Neural crest cell (in vitro differentiated cells): ENCODE data around the gene LMBR1. TPM values are rescaled to one million over a fixed set of nuclear protein-coding genes. Genes with fewer than 3 reads are reported as not detected.

ENCODE experiments used
- DNase-seq: peaks from one replicate; pipeline ENCODE4 v3.0.0; 2021; ENCODE audit warnings: low read depth, mixed read lengths, low spot score
- H3K27ac Mint-ChIP-seq: one replicate; pipeline ENCODE4 v1.8.0; 2021; ENCODE audit warnings: mild to moderate bottlenecking, mixed read lengths; ENCODE audit not compliant: unreplicated experiment
- H3K27me3 Mint-ChIP-seq: 2 replicates; pipeline ENCODE4 v1.8.0; 2021; ENCODE audit warnings: low read depth, mild to moderate bottlenecking, mixed read lengths
- H3K36me3 Mint-ChIP-seq: 2 replicates; pipeline ENCODE4 v1.8.0; 2021; ENCODE audit warnings: low read depth, mild to moderate bottlenecking, mixed read lengths
- H3K4me1 Mint-ChIP-seq: 2 replicates; pipeline ENCODE4 v1.8.0; 2021; ENCODE audit warnings: mixed read lengths
- H3K4me3 Mint-ChIP-seq: one replicate; pipeline ENCODE4 v1.8.0; 2021; ENCODE audit warnings: mild to moderate bottlenecking, mixed read lengths
- H3K9me3 Mint-ChIP-seq: 2 replicates; pipeline ENCODE4 v1.8.0; 2021; ENCODE audit warnings: mixed read lengths
- CTCF ChIP-seq: fragments of 200-600 bp; sonication (generic); conservative IDR thresholded peaks from 2 replicates; pipeline ENCODE4 v1.5.0; 2021; ENCODE audit warnings: antibody characterized with exemption, mild to moderate bottlenecking
- total RNA-seq: library from RNA; stranded (reverse); gene quantifications from 2 replicates; pipeline ENCODE4 v1.2.1, GENCODE V29; 2021

LMBR1 gene
- total RNA-seq, 1 donor from 2014 or later, result 55.1 TPM

GRCh38 chr7:156777364-156778069 lies 115.5 kb downstream of the LMBR1 start:
- Mint-ChIP-seq H3K27ac (no peak overlapping the region), H3K36me3 (peaks cover 18% of the 10 kb centered on the region), H3K4me3 (no peak overlapping the region), H3K4me1 (peaks cover 14% of the 10 kb centered on the region), H3K9me3 (peaks cover 6% of the 10 kb centered on the region), H3K27me3 (no peaks in the 10 kb centered on the region)
- TF ChIP-seq CTCF, result no peak
- no peak for DNase-seq

DNA sequence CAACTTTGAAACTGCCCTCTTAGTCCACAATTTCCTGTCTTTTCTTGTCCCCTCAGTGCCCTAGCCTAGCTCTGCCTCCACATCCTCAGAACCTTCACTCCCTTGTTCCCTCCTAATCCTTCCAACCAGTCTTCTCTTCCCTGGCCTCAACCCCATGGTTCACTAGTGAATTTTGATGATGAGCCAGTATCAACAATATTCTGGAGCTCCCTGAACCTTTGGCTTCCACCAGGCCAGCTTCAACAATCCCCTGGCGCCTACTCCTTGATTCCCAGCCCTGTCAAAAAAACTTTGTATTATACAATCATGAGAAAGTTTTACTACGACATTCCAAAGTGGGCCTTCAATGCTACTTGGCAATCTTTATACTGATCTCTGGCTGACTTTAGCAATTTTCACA lies 116.5 kb downstream of the LMBR1 start:
- Mint-ChIP-seq H3K4me1 (peaks cover 14% of the 10 kb centered on the region), H3K9me3 (peaks cover 6% of the 10 kb centered on the region), H3K36me3 (peaks cover 16% of the 10 kb centered on the region), H3K4me3 (no peak overlapping the region), H3K27ac (no peak overlapping the region), H3K27me3 (no peaks in the 10 kb centered on the region)
- TF ChIP-seq CTCF, result no peak
- no peak for DNase-seq

DNA sequence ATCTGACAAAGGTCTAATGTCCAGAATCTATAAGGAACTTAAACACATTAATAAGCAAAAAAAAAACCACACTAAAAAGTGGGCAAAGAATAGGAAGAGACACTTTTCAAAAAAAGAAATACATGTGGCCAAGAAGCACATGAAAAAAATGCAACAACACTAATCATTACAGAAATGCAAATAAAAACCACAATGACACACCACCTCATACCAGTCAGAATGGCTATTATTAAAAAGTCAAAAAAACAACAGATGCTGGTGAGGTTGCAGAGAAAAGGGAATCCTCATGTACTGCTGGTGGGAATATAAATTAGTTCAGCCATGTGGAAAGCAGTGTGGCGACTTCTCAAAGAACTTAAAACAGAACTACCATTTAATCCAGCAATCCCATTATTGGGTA lies 119.0 kb downstream of the LMBR1 start:
- peaks cover 20% of the 10 kb centered on the region for H3K36me3 Mint-ChIP-seq
- DNase-seq, result no peak
- peaks cover 6% of the 10 kb centered on the region for H3K9me3 Mint-ChIP-seq
- no peak overlapping the region for H3K4me3 Mint-ChIP-seq
- no peak for TF ChIP-seq CTCF
- H3K27ac Mint-ChIP-seq, result no peak overlapping the region
- peaks cover 4% of the 10 kb centered on the region for H3K4me1 Mint-ChIP-seq
- no peaks in the 10 kb centered on the region for H3K27me3 Mint-ChIP-seq

DNA sequence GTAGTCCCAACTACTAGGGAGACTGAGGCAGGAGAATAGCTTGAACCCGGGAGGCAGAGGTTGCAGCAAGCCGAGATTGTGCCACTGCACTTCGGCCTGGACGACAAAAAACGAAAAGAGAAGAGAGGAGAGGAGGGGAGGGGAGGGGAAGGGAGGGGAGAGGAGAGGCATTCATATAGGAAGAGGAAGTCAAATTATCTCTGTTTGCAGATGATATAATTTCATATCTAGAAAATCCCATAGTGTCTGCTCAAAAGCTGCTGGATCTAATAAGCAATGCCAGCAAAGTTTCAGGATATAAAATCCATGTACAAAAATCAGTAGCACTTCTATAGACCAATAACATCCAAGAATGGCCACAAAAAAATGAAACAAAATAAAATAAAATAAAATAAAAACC lies 120.3 kb downstream of the LMBR1 start:
- H3K27me3 Mint-ChIP-seq, result no peaks in the 10 kb centered on the region
- H3K4me3 Mint-ChIP-seq, result no peak overlapping the region
- peaks cover 6% of the 10 kb centered on the region for H3K9me3 Mint-ChIP-seq
- DNase-seq, result no peak
- TF ChIP-seq CTCF, result no peak
- H3K4me1 Mint-ChIP-seq, result no peaks in the 10 kb centered on the region
- no peak overlapping the region for H3K27ac Mint-ChIP-seq
- H3K36me3 Mint-ChIP-seq, result peaks cover 18% of the 10 kb centered on the region

DNA sequence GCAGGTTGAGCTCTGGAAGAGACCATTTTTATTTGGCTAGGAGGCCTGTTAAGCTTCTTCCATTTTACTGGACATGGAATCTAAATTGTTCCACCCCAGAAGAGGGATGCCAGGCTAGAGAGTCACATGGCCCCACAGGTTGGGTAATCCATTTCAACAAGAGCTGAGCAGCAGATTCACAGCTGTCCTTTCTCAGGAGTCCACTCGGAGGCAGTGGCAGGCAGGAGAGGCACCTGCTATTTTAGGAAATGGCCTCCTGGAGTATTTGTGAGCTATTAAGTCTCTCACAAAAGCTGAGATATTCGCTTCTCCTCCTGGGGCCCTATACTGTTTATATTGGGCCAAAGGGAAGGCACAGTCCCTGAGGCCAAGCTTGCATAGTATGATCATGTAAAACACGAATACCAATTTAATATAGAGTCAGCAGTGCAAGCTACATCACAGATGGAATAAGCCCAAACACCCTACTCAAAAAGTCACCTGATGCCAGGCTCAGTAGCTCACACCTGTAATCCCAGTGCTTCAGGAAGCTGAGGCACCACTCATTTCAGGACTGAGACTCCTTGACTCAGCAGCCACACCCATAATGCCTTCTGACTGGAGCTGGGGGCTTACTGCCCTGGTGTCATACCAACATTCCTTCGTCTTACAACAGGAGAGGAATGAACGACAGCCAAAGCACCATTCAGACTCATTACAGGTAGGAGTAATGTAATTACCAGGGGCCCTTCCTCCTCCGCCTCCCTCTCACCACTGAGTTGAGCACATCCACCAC lies 124.1 kb downstream of the LMBR1 start:
- Mint-ChIP-seq H3K27me3 (no peaks in the 10 kb centered on the region), H3K4me3 (no peak overlapping the region), H3K4me1 (no peaks in the 10 kb centered on the region), H3K9me3 (peaks cover 3% of the 10 kb centered on the region), H3K27ac (no peak overlapping the region), H3K36me3 (peaks cover 7% of the 10 kb centered on the region)
- no peak for DNase-seq
- no peak for TF ChIP-seq CTCF
